ENCODE data around the gene PHF10.

PHF10 gene

GRCh38 chr6:169669889-169670288 lies 54.4 kb downstream of the PHF10 start:
- DNase-seq: no peak

- no peak for DNase-seq
Measured at GRCh38 chr6:169669147-169669546, 55.2 kb downstream of the PHF10 start.

- DNase-seq: no peak
Measured at GRCh38 chr6:169668203-169668847, 56.0 kb downstream of the PHF10 start.

- DNase-seq: no peak
Measured at GRCh38 chr6:169667716-169668115, 56.6 kb downstream of the PHF10 start.

- DNase-seq: no peak
Measured at GRCh38 chr6:169666441-169666840, 57.9 kb downstream of the PHF10 start.

GRCh38 chr6:169665289-169665688 lies 59.0 kb downstream of the PHF10 start:
- no peak for DNase-seq

- DNase-seq: no peak
Measured at GRCh38 chr6:169664227-169664626, 60.1 kb downstream of the PHF10 start.

- DNase-seq: no peak
Measured at GRCh38 chr6:169663468-169663867, 60.8 kb downstream of the PHF10 start.

- no peak for DNase-seq
Measured at GRCh38 chr6:169661391-169661756, 62.9 kb downstream of the PHF10 start.

- no peak for DNase-seq
Measured at GRCh38 chr6:169660751-169661390, 63.4 kb downstream of the PHF10 start.

- DNase-seq: no peak
Measured at GRCh38 chr6:169659820-169660610, 64.3 kb downstream of the PHF10 start.

- no peak for DNase-seq
Measured at GRCh38 chr6:169657284-169657610, 67.1 kb downstream of the PHF10 start.

GRCh38 chr6:169656546-169657283 lies 67.6 kb downstream of the PHF10 start:
- no peak for DNase-seq

- DNase-seq: no peak
Measured at GRCh38 chr6:169654598-169655391, 69.5 kb downstream of the PHF10 start.

Data from T1000 (cell line).